Esophagus muscularis mucosa (tissue), 4 donors: ENCODE measurements around the gene SLC12A9. TPM values are rescaled to one million over a fixed set of nuclear protein-coding genes. Genes with fewer than 3 reads are reported as not detected.

Experiments used
- DNase-seq: peaks from one replicate; pipeline ENCODE4 v3.0.0-alpha.2; 2017; ENCODE audit errors: extremely low spot score
- H3K27ac ChIP-seq, 4 donors: fragments of 200-600 bp; sonication (generic); replicated peaks in 1 of 4; 1 replicate in 3 of 4; 2 replicates in 1 of 4; pipeline ENCODE4 v1.5.1; 2016 to 2019; ENCODE audit warnings: mild to moderate bottlenecking in 1 of 4
- H3K27me3 ChIP-seq, 4 donors: fragments of 200-600 bp; sonication (generic); one replicate each; pipeline versions ENCODE4 v1.5.1 to v1.6.0; 2016 to 2019
- H3K36me3 ChIP-seq, 4 donors: fragments of 200-600 bp; sonication (generic); one replicate each; pipeline ENCODE4 v1.5.1; 2016 to 2019
- H3K4me1 ChIP-seq, 4 donors: fragments of 200-600 bp; sonication (generic); one replicate each; pipeline ENCODE4 v1.5.1; 2016 to 2019
- H3K4me3 ChIP-seq, 4 donors: fragments of 200-600 bp; sonication (generic); 1 replicate in 2 of 4; 2 replicates in 2 of 4; pipeline ENCODE4 v1.5.1; 2016 to 2019; ENCODE audit warnings: mild to moderate bottlenecking in 4 of 4, moderate library complexity in 1 of 4
- H3K9me3 ChIP-seq, 4 donors: fragments of 200-600 bp; sonication (generic); 1 replicate in 3 of 4; 2 replicates in 1 of 4; pipeline ENCODE4 v1.5.1; 2016 to 2019
- EP300 ChIP-seq: sonication (generic); formaldehyde crosslinking; IDR thresholded peaks from one replicate; pipeline ENCODE4 v1.6.1; 2017; ENCODE audit warnings: antibody characterized with exemption
- POLR2A ChIP-seq: fragments of 450-650 bp; IDR thresholded peaks from one replicate; pipeline ENCODE4 v1.6.1; 2017; ENCODE audit warnings: antibody characterized with exemption, moderate library complexity, mild to moderate bottlenecking, low read depth
- POLR2AphosphoS5 ChIP-seq, 2 donors: sonication (generic); formaldehyde crosslinking; IDR thresholded peaks; one replicate each; pipeline ENCODE4 v1.6.1; 2017; ENCODE audit warnings: antibody characterized with exemption in 2 of 2
- WGBS: methylation state at CpG from one replicate; pipeline ENCODE4 v1.1.5; 2018; 5-methylcytosine and 5-hydroxymethylcytosine counted together
- intact Hi-C: fragments of 100-400 bp; cut with DNase I; formaldehyde crosslinking; loops from one replicate; pipeline ENCODE4 v1.15.1; 2023
- total RNA-seq, 4 donors: library from RNA; depleted of rRNA; stranded (reverse); fragments of >200 nt; gene quantifications; one replicate each; pipeline versions ENCODE4 v1.1.0 to v1.2.1, GENCODE V29; 2016
- TF ChIP-seq, protein P1 (sequence below), 3 experiments: fragments of 200-600 bp in 2 of 3; fragments of 450-650 bp in 1 of 3; sonication (generic) in 2 of 3; IDR thresholded peaks; one replicate each; pipeline ENCODE4 v1.5.1; 2017 to 2019; ENCODE audit warnings: antibody characterized with exemption in 3 of 3, mild to moderate bottlenecking in 2 of 3, moderate library complexity in 1 of 3

SLC12A9 gene
- total RNA-seq, 4 donors from 2014 or later, result 15.0 to 26.0 (median 19.9) TPM

- TF ChIP-seq, protein P1, sequence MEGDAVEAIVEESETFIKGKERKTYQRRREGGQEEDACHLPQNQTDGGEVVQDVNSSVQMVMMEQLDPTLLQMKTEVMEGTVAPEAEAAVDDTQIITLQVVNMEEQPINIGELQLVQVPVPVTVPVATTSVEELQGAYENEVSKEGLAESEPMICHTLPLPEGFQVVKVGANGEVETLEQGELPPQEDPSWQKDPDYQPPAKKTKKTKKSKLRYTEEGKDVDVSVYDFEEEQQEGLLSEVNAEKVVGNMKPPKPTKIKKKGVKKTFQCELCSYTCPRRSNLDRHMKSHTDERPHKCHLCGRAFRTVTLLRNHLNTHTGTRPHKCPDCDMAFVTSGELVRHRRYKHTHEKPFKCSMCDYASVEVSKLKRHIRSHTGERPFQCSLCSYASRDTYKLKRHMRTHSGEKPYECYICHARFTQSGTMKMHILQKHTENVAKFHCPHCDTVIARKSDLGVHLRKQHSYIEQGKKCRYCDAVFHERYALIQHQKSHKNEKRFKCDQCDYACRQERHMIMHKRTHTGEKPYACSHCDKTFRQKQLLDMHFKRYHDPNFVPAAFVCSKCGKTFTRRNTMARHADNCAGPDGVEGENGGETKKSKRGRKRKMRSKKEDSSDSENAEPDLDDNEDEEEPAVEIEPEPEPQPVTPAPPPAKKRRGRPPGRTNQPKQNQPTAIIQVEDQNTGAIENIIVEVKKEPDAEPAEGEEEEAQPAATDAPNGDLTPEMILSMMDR (IDR thresholded peaks at IDR 0.05), result peak in 1 of 3 experiments; percentile 42
- TF ChIP-seq POLR2AphosphoS5 (IDR thresholded peaks at IDR 0.05) (peak; percentile 79 to 95), EP300 (no peak)
- H3K4me1 ChIP-seq, result peaks cover 14 to 17% (median 15%) of the 10 kb centered on the region in 4 donors
- peak overlapping the region; percentile 44 to 58 (median 52) for H3K4me3 ChIP-seq
- intact Hi-C loops, result no loop called here
- H3K27me3 ChIP-seq, result no peaks in the 10 kb centered on the region
- H3K27ac ChIP-seq, result peak overlapping the region; percentile 80 to 87 (median 86)
- 13% methylated on average over 10 of the region's 37 CpGs for WGBS
- no peaks in the 10 kb centered on the region for H3K9me3 ChIP-seq
- DNase-seq, result peak; percentile 98
- H3K36me3 ChIP-seq, result no peaks in the 10 kb centered on the region
Measured at GRCh38 chr7:100837099-100837836, 15.2 kb upstream of the SLC12A9 start.

DNA sequence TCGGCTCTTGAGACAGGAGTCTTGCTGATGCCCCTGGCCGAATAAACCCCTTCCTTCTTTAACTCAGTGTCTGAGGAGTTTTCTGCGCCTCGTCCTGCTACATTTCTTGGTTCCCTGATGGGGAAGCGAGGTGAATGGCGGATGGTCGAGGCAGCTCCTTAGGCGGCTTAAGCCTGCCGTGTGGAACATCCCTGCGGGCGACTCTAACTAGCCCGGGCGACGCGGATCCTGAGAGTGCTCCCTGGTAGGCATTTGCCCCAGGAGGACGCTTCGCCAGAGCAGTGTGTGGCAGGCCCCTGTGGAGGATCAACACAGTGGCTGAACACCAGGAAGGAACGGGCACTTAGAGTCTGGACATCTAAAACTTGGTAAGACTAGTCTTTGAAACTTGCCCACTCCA is 13.2 kb upstream of the SLC12A9 start:
- peaks cover 14 to 17% (median 15%) of the 10 kb centered on the region in 4 donors for H3K4me1 ChIP-seq
- WGBS, result 94% methylated on average over 18 of the region's 18 CpGs
- no peak for TF ChIP-seq POLR2A
- no peak for TF ChIP-seq POLR2AphosphoS5 (IDR thresholded peaks at IDR 0.05)
- TF ChIP-seq, protein P1 (IDR thresholded peaks at IDR 0.05), result no peak
- TF ChIP-seq EP300, result no peak
- H3K27me3 ChIP-seq, result no peaks in the 10 kb centered on the region
- no peak for DNase-seq
- intact Hi-C loops, result no loop called here
- H3K27ac ChIP-seq, result no peak overlapping the region
- H3K4me3 ChIP-seq, result no peak overlapping the region
- no peaks in the 10 kb centered on the region for H3K36me3 ChIP-seq
- no peaks in the 10 kb centered on the region for H3K9me3 ChIP-seq

- DNase-seq, result no peak
- TF ChIP-seq POLR2AphosphoS5 (IDR thresholded peaks at IDR 0.05) (no peak), EP300 (no peak), POLR2A (no peak)
- TF ChIP-seq, protein P1 (IDR thresholded peaks at IDR 0.05), result no peak
- no peaks in the 10 kb centered on the region for H3K9me3 ChIP-seq
- WGBS, result 73% methylated on average over 8 of the region's 8 CpGs
- H3K4me1 ChIP-seq, result peaks cover 14 to 17% (median 15%) of the 10 kb centered on the region in 4 donors
- H3K27me3 ChIP-seq, result no peaks in the 10 kb centered on the region
- intact Hi-C loops, result no loop called here
- H3K27ac ChIP-seq, result no peak overlapping the region
- H3K4me3 ChIP-seq, result no peak overlapping the region
- H3K36me3 ChIP-seq, result no peaks in the 10 kb centered on the region
Measured at GRCh38 chr7:100840470-100841100, 11.9 kb upstream of the SLC12A9 start.

GRCh38 chr7:100847360-100847759 is 5.2 kb upstream of the SLC12A9 start:
- Histone ChIP-seq H3K9me3 (no peaks in the 10 kb centered on the region), H3K27ac (no peak overlapping the region), H3K27me3 (no peaks in the 10 kb centered on the region), H3K4me3 (no peak overlapping the region), H3K4me1 (peaks cover 8 to 9% (median 8%) of the 10 kb centered on the region in 4 donors), H3K36me3 (no peaks in the 10 kb centered on the region)
- TF ChIP-seq EP300 (no peak), POLR2A (no peak), POLR2AphosphoS5 (IDR thresholded peaks at IDR 0.05) (no peak)
- TF ChIP-seq, protein P1 (IDR thresholded peaks at IDR 0.05), result no peak
- 98% methylated on average over 4 of the region's 4 CpGs for WGBS
- DNase-seq, result no peak
- intact Hi-C loops, result no loop called here
